ENCODE measurements around the gene RAB17. TPM values are rescaled to one million over a fixed set of nuclear protein-coding genes. Genes with fewer than 3 reads are reported as not detected.

The RAB17 gene
- polyA plus RNA-seq, 1 donor (not counting 4 experiments of a cell fraction or from before 2014, with no cell fraction given), result 2.4 TPM

GRCh38 chr2:237534380-237534779 is 56.2 kb downstream of the RAB17 start:
- no peak overlapping the region for H2AFZ ChIP-seq (ENCODE audit: control insufficient read depth, low read length)
- H3K4me2 ChIP-seq (ENCODE audit: control insufficient read depth, extremely low read depth, insufficient read depth, low read depth, low read length), result no peak overlapping the region
- H3K27ac ChIP-seq (ENCODE audit: control insufficient read depth, insufficient read depth, low read length), result no peak overlapping the region
- TF ChIP-seq EZH2 (IDR thresholded peaks at IDR 0.05; ENCODE audit: low read length) (no peak), CTCF (optimal IDR thresholded peaks at IDR 0.05 in 1 of 3, IDR thresholded peaks at IDR 0.05 in 1 of 3, conservative IDR thresholded peaks at IDR 0.05 in 1 of 3; ENCODE audit: extremely low read depth in 1 of 3, insufficient read depth in 2 of 3, low read length in 3 of 3) (no peak)
- dilution Hi-C loops (cut with MboI; ENCODE audit: extremely low pct_ligation_motif_present, low sequenced_read_pairs), result no loop called here
- no peak overlapping the region for H3K4me3 ChIP-seq (ENCODE audit: control insufficient read depth in 2 of 3, extremely low read depth in 1 of 3, insufficient read depth in 2 of 3, low read depth in 1 of 3, low read length in 3 of 3)
- DNase-seq (ENCODE audit: low read depth, low spot score) (no peak), FAIRE-seq (no peak)
- H3K36me3 ChIP-seq (ENCODE audit: control insufficient read depth in 2 of 2, extremely low read depth in 1 of 2, insufficient read depth in 2 of 2, low read length in 2 of 2), result no peaks in the 10 kb centered on the region
- no peaks in the 10 kb centered on the region for H3K27me3 ChIP-seq (ENCODE audit: control insufficient read depth, extremely low read depth, insufficient read depth, low read length)
- H3K79me2 ChIP-seq (ENCODE audit: control insufficient read depth, insufficient read depth, low read length), result no peaks in the 10 kb centered on the region
- H3K9me3 ChIP-seq (ENCODE audit: control insufficient read depth, low read depth, low read length), result no peaks in the 10 kb centered on the region
- no peak overlapping the region for H3K9ac ChIP-seq (ENCODE audit: control insufficient read depth, extremely low read depth, insufficient read depth, low read length)
- peaks cover 11% of the 10 kb centered on the region for H3K4me1 ChIP-seq (ENCODE audit: control insufficient read depth, extremely low read depth, insufficient read depth, low read length)
- no peaks in the 10 kb centered on the region for H4K20me1 ChIP-seq (ENCODE audit: control insufficient read depth, extremely low read depth, insufficient read depth, low read length)
- no peaks in the 10 kb centered on the region for H3K9me1 ChIP-seq (ENCODE audit: control insufficient read depth, extremely low read depth, insufficient read depth, low read length)

GRCh38 chr2:237533668-237534161 is 56.8 kb downstream of the RAB17 start:
- TF ChIP-seq CTCF (optimal IDR thresholded peaks at IDR 0.05 in 1 of 3, IDR thresholded peaks at IDR 0.05 in 1 of 3, conservative IDR thresholded peaks at IDR 0.05 in 1 of 3; ENCODE audit: extremely low read depth in 1 of 3, insufficient read depth in 2 of 3, low read length in 3 of 3) (no peak), EZH2 (IDR thresholded peaks at IDR 0.05; ENCODE audit: low read length) (no peak)
- no peaks in the 10 kb centered on the region for H3K9me3 ChIP-seq (ENCODE audit: control insufficient read depth, low read depth, low read length)
- no peak overlapping the region for H3K9ac ChIP-seq (ENCODE audit: control insufficient read depth, extremely low read depth, insufficient read depth, low read length)
- peaks cover 11% of the 10 kb centered on the region for H3K4me1 ChIP-seq (ENCODE audit: control insufficient read depth, extremely low read depth, insufficient read depth, low read length)
- dilution Hi-C loops (cut with MboI; ENCODE audit: extremely low pct_ligation_motif_present, low sequenced_read_pairs), result no loop called here
- no peaks in the 10 kb centered on the region for H3K9me1 ChIP-seq (ENCODE audit: control insufficient read depth, extremely low read depth, insufficient read depth, low read length)
- H3K79me2 ChIP-seq (ENCODE audit: control insufficient read depth, insufficient read depth, low read length), result no peaks in the 10 kb centered on the region
- H3K27me3 ChIP-seq (ENCODE audit: control insufficient read depth, extremely low read depth, insufficient read depth, low read length), result no peaks in the 10 kb centered on the region
- no peak for FAIRE-seq
- no peaks in the 10 kb centered on the region for H3K36me3 ChIP-seq (ENCODE audit: control insufficient read depth in 2 of 2, extremely low read depth in 1 of 2, insufficient read depth in 2 of 2, low read length in 2 of 2)
- no peak overlapping the region for H2AFZ ChIP-seq (ENCODE audit: control insufficient read depth, low read length)
- H4K20me1 ChIP-seq (ENCODE audit: control insufficient read depth, extremely low read depth, insufficient read depth, low read length), result no peaks in the 10 kb centered on the region
- DNase-seq (ENCODE audit: low read depth, low spot score), result no peak
- H3K27ac ChIP-seq (ENCODE audit: control insufficient read depth, insufficient read depth, low read length), result no peak overlapping the region
- no peak overlapping the region for H3K4me3 ChIP-seq (ENCODE audit: control insufficient read depth in 2 of 3, extremely low read depth in 1 of 3, insufficient read depth in 2 of 3, low read depth in 1 of 3, low read length in 3 of 3)
- no peak overlapping the region for H3K4me2 ChIP-seq (ENCODE audit: control insufficient read depth, extremely low read depth, insufficient read depth, low read depth, low read length)

Data from keratinocyte (primary cell).